Astrocyte of the cerebellum (primary cell): ENCODE results near the gene ATE1.
"Not testable (repeated sequence)": the region's sequence is repeated elsewhere in the genome, so short reads cannot be mapped to it uniquely, and the experiment has no call there.

ENCODE experiments used
- DNase-seq: peaks from one replicate; pipeline ENCODE4 v3.0.0-alpha.2; 2011; ENCODE audit warnings: low read depth
- H3K4me3 ChIP-seq: 2 replicates; pipeline ENCODE4 v1.5.1; 2011; ENCODE audit warnings: mild to moderate bottlenecking, low read depth, low read length, moderate library complexity
- CTCF ChIP-seq: IDR thresholded peaks from 2 replicates; pipeline ENCODE4 v1.5.1; 2012; ENCODE audit warnings: low read length, low read depth, moderate library complexity, mild to moderate bottlenecking; ENCODE audit errors: missing control alignments
- in situ Hi-C: cut with HindIII; loops from 2 replicates; pipeline ENCODE4 v1.10.0; 2017; ENCODE audit warnings: low sequenced_read_pairs

Gene ATE1

GRCh38 chr10:121830101-121830500 lies 97.7 kb downstream of the ATE1 start:
- H3K4me3 ChIP-seq = no peak overlapping the region
- in situ Hi-C loops = no loop called here
- no peak for TF ChIP-seq CTCF
- DNase-seq = no peak

- no peak for DNase-seq
- in situ Hi-C loops = no loop called here
- no peak for TF ChIP-seq CTCF
- H3K4me3 ChIP-seq = no peak overlapping the region
Measured at GRCh38 chr10:121828045-121828444, 99.8 kb downstream of the ATE1 start.

- DNase-seq, in situ Hi-C loops, H3K4me3 ChIP-seq: not testable (repeated sequence)
Measured at GRCh38 chr10:121826773-121827172, 101.1 kb downstream of the ATE1 start.

- no peak overlapping the region for H3K4me3 ChIP-seq
- DNase-seq = peak; percentile 11
- in situ Hi-C loops = no loop called here
- peak; percentile 64 for TF ChIP-seq CTCF
Measured at GRCh38 chr10:121823993-121824463, 103.8 kb downstream of the ATE1 start.

- TF ChIP-seq CTCF = no peak
- no peak overlapping the region for H3K4me3 ChIP-seq
- in situ Hi-C loops = no loop called here
- DNase-seq = no peak
Measured at GRCh38 chr10:121822724-121823123, 105.1 kb downstream of the ATE1 start.

- DNase-seq = no peak
- TF ChIP-seq CTCF = no peak
- H3K4me3 ChIP-seq = no peak overlapping the region
- in situ Hi-C loops = no loop called here
Measured at GRCh38 chr10:121822180-121822579, 105.7 kb downstream of the ATE1 start.

- in situ Hi-C loops = no loop called here
- no peak overlapping the region for H3K4me3 ChIP-seq
- DNase-seq = no peak
- TF ChIP-seq CTCF = no peak
Measured at GRCh38 chr10:121819049-121819448, 108.8 kb downstream of the ATE1 start.
